A549 (cell line): ENCODE data around the gene SYNE3. TPM values are rescaled to one million over a fixed set of nuclear protein-coding genes. Genes with fewer than 3 reads are reported as not detected.

Experiments
- ATAC-seq, 2 experiments: fragments of 200-7000 bp in 1 of 2; fragments of >200 bp in 1 of 2; cut with Nextera tagmentation in 1 of 2; cut with Tn5 transposase in 1 of 2; 3 replicates each; pipeline versions ENCODE4 v1.8.0 to v1.9.1; 2018 to 2020; ENCODE audit warnings: mild to moderate bottlenecking in 1 of 2, moderate library complexity in 1 of 2
- CTCF ChIA-PET: fragments of 300-600 bp; sonication (Branson Sonifier 250); formaldehyde crosslinking; extraction: SDS; loops from one replicate; lab custom pipeline; 2021; ENCODE audit warnings: antibody characterized with exemption, inconsistent platforms; lab: Yijun Ruan, JAX
- POLR2A ChIA-PET: fragments of 350-600 bp; formaldehyde crosslinking; extraction: SDS; loops from one replicate; lab custom pipeline; 2021; ENCODE audit warnings: antibody characterized with exemption, inconsistent platforms; lab: Yijun Ruan, JAX
- DNase-seq, 2 experiments: peaks; one replicate each; pipeline versions ENCODE4 v3.0.0 to v3.0.0-alpha.2; 2011 to 2016; ENCODE audit warnings: low read depth in 1 of 2, low spot score in 1 of 2
- FAIRE-seq: peaks from 2 replicates; lab custom pipeline; 2011; peaks lifted over from hg19 to GRCh38; lab: Jason Lieb, UNC
- H3K27ac ChIP-seq, 2 experiments: fragments of >200 bp; sonication (Bioruptor Twin); formaldehyde crosslinking; 3 replicates each; pipeline ENCODE4 v1.5.1; 2016 to 2017
- H3K4me1 ChIP-seq: fragments of >200 bp; sonication (Bioruptor Twin); formaldehyde crosslinking; 3 replicates; pipeline ENCODE4 v1.6.1; 2016
- H3K4me2 ChIP-seq: fragments of >200 bp; sonication (Bioruptor Twin); formaldehyde crosslinking; 3 replicates; pipeline ENCODE4 v1.6.1; 2016
- H3K4me3 ChIP-seq: fragments of >200 bp; sonication (Bioruptor Twin); formaldehyde crosslinking; 3 replicates; pipeline ENCODE4 v1.5.1; 2016
- H3K9me3 ChIP-seq: fragments of >200 bp; sonication (Bioruptor Twin); formaldehyde crosslinking; 3 replicates; pipeline ENCODE4 v1.6.1; 2016
- CBX8 ChIP-seq: fragments of 200-600 bp; sonication (generic); IDR thresholded peaks from 2 replicates; pipeline ENCODE4 v1.6.1; 2016
- CEBPB ChIP-seq, 2 experiments: fragments of >200 bp in 1 of 2; sonication (Bioruptor Twin) in 1 of 2; formaldehyde crosslinking in 1 of 2; IDR thresholded peaks; 2 replicates each; pipeline ENCODE4 v1.6.1; 2012 to 2016
- CHD4 ChIP-seq: fragments of 200-600 bp; sonication (generic); IDR thresholded peaks from 2 replicates; pipeline ENCODE4 v1.6.1; 2016; ENCODE audit warnings: antibody characterized with exemption, mild to moderate bottlenecking, borderline replicate concordance
- E2F6 ChIP-seq: IDR thresholded peaks from 2 replicates; pipeline ENCODE4 v1.6.1; 2012; ENCODE audit warnings: low read depth, borderline replicate concordance
- EHF ChIP-seq: fragments of 250-450 bp; sonication (Bioruptor Pico); IDR thresholded peaks from 2 replicates; pipeline ENCODE4 v1.5.0; 2020; ENCODE audit warnings: mild to moderate bottlenecking
- FOSL2 ChIP-seq, 2 experiments: fragments of 450-650 bp in 1 of 2; fragments of >200 bp in 1 of 2; sonication (Bioruptor Twin) in 1 of 2; formaldehyde crosslinking; IDR thresholded peaks; 2 replicates each; pipeline versions ENCODE4 v1.5.0 to v1.6.1; 2016 to 2020; ENCODE audit warnings: mild to moderate bottlenecking in 1 of 2, moderate library complexity in 1 of 2
- GATA3 ChIP-seq: IDR thresholded peaks from 2 replicates; pipeline ENCODE4 v1.6.1; 2012; ENCODE audit warnings: borderline replicate concordance
- HDAC2 ChIP-seq: fragments of 200-600 bp; sonication (generic); IDR thresholded peaks from 2 replicates; pipeline ENCODE4 v1.6.1; 2016
- HMGXB4 ChIP-seq: fragments of 250-450 bp; sonication (Bioruptor Pico); IDR thresholded peaks from 2 replicates; pipeline ENCODE4 v1.5.0; 2021; ENCODE audit warnings: mild to moderate bottlenecking, moderate library complexity, borderline replicate concordance
- JUNB ChIP-seq: fragments of >200 bp; sonication (Bioruptor Twin); formaldehyde crosslinking; IDR thresholded peaks from 2 replicates; pipeline ENCODE4 v1.6.1; 2016
- KDM1A ChIP-seq: fragments of 200-600 bp; sonication (generic); IDR thresholded peaks from 2 replicates; pipeline ENCODE4 v1.6.1; 2016; ENCODE audit warnings: low read depth, mild to moderate bottlenecking
- MAFK ChIP-seq: fragments of 450-650 bp; IDR thresholded peaks from 2 replicates; pipeline ENCODE4 v1.6.1; 2014; ENCODE audit not compliant: partially characterized antibody
- MAX ChIP-seq: IDR thresholded peaks from 2 replicates; pipeline ENCODE4 v1.6.1; 2012
- MYC ChIP-seq: IDR thresholded peaks from 2 replicates; pipeline ENCODE4 v1.6.1; 2012; ENCODE audit warnings: mild to moderate bottlenecking, inconsistent platforms, low read length, improper control_type of control experiment, borderline replicate concordance
- NFE2L2 ChIP-seq: fragments of 150-350 bp; conservative IDR thresholded peaks from 2 replicates; pipeline ENCODE4 v1.6.1; 2014; ENCODE audit warnings: low read length
- PHF8 ChIP-seq: fragments of 200-600 bp; sonication (generic); IDR thresholded peaks from 2 replicates; pipeline ENCODE4 v1.6.1; 2016; ENCODE audit warnings: low read depth, mild to moderate bottlenecking, antibody characterized with exemption, moderate library complexity, borderline replicate concordance
- POLR2AphosphoS2 ChIP-seq: conservative IDR thresholded peaks from 2 replicates; pipeline ENCODE4 v1.6.1; 2012; ENCODE audit warnings: low read length, improper control_type of control experiment, inconsistent platforms
- RNF2 ChIP-seq: fragments of 200-600 bp; sonication (generic); IDR thresholded peaks from 2 replicates; pipeline ENCODE4 v1.6.1; 2016; ENCODE audit warnings: low read depth, mild to moderate bottlenecking, antibody characterized with exemption, moderate library complexity, borderline replicate concordance
- SREBF2 ChIP-seq: fragments of 450-650 bp; IDR thresholded peaks from 2 replicates; pipeline ENCODE4 v1.6.1; 2014; ENCODE audit warnings: mild to moderate bottlenecking, moderate library complexity
- TP53 ChIP-seq: fragments of 250-450 bp; sonication (Bioruptor Pico); IDR thresholded peaks from 2 replicates; pipeline ENCODE4 v1.5.0; 2021; ENCODE audit warnings: mild to moderate bottlenecking, moderate library complexity
- USF2 ChIP-seq: fragments of 450-650 bp; IDR thresholded peaks from 2 replicates; pipeline ENCODE4 v1.6.1; 2014; ENCODE audit warnings: antibody characterized with exemption
- ZFP36 ChIP-seq: fragments of 450-650 bp; IDR thresholded peaks from 2 replicates; pipeline ENCODE4 v1.6.1; 2014; ENCODE audit warnings: borderline replicate concordance; ENCODE audit not compliant: partially characterized antibody
- ZNF302 ChIP-seq: fragments of 250-450 bp; sonication (Bioruptor Pico); IDR thresholded peaks from 2 replicates; pipeline ENCODE4 v1.9.0; 2021; ENCODE audit warnings: inconsistent platforms, mild to moderate bottlenecking, moderate library complexity
- WGBS: methylation state at CpG from one replicate; pipeline ENCODE4 v1.1.6; 2017; ENCODE audit errors: missing lambda C conversion rate; 5-methylcytosine and 5-hydroxymethylcytosine counted together
- polyA plus RNA-seq, 4 experiments: library from polyadenylated mRNA; depleted of rRNA in 3 of 4; stranded (reverse); fragments of >200 nt; fragmentation: RNase III in 1 of 4; extraction: RNeasy Plus Mini Kit Qiagen cat#74134 plus additional on column Dnase treatment in 1 of 4; gene quantifications; 2 replicates in 3 of 4; 3 replicates in 1 of 4; pipeline ENCODE4 v1.2.3, GENCODE V29; 2011 to 2017

Gene SYNE3
- polyA plus RNA-seq, 2 of the 4 experiments (the other 2 are of a cell fraction): 0.05 to 0.08 TPM

GRCh38 chr14:95478818-95479217, 37.6 kb downstream of the SYNE3 start (continued):
- TF ChIP-seq CEBPB (IDR thresholded peaks at IDR 0.05) (no peak), MYC (no peak), TP53 (no peak), NFE2L2 (no peak)
- TF ChIP-seq, all 56 proteins: peak for 0

GRCh38 chr14:95478309-95478708, 38.1 kb downstream of the SYNE3 start:
- ATAC-seq (0 out of 6 replicates have a peak, but pooled peaks of 1 of the 2 experiments have one; percentile 6), DNase-seq (no peak)

GRCh38 chr14:95477411-95478269, 38.8 kb downstream of the SYNE3 start:
- no peak for DNase-seq
- TF ChIP-seq JUNB (no peak), EHF (no peak), NFE2L2 (no peak), MYC (no peak), USF2 (no peak), HDAC2 (no peak), KDM1A (no peak)
- Histone ChIP-seq H3K9me3 (no peaks in the 10 kb centered on the region), H3K4me2 (no peak overlapping the region), H3K4me3 (no peak overlapping the region), H3K27ac (no peak overlapping the region), H3K4me1 (peaks cover 3% of the 10 kb centered on the region; the same call in 2 of the 3 replicates)
- ATAC-seq: no peak
- ChIA-PET CTCF (interaction anchor here (1.2 kb wide), 1 partner anchor 10 kb away, joined by 4 read pairs; no protein-coding TSS in a partner anchor), POLR2A (no interaction called here)
- no peak for FAIRE-seq
- WGBS: 69% methylated on average over 17 of the region's 17 CpGs

More at GRCh38 chr14:95478309-95478708, 38.1 kb downstream of the SYNE3 start:
- Histone ChIP-seq H3K4me3 (no peak overlapping the region), H3K4me2 (no peak overlapping the region), H3K4me1 (peaks cover 10% of the 10 kb centered on the region), H3K9me3 (no peaks in the 10 kb centered on the region), H3K27ac (no peak overlapping the region)
- CTCF ChIA-PET: interaction anchor here (0.6 to 1.2 kb wide), 4 partner anchors 10 to 46 kb away, joined by 3 to 4 read pairs (median 3); no protein-coding TSS in a partner anchor
- WGBS: 72% methylated on average over 4 of the region's 6 CpGs
- POLR2A ChIA-PET: interaction anchor here (0.6 kb wide), 1 partner anchor 50 kb away, joined by 3 read pairs; no protein-coding TSS in a partner anchor
- FAIRE-seq: no peak
- TF ChIP-seq CBX8 (no peak), GATA3 (no peak), ZNF302 (CRISPR knock-in tag) (no peak), KDM1A (no peak)

- Histone ChIP-seq H3K4me3 (no peak overlapping the region), H3K9me3 (no peaks in the 10 kb centered on the region), H3K27ac (no peak overlapping the region), H3K4me2 (no peak overlapping the region), H3K4me1 (0 out of 3 replicates have a peak, but pooled peaks cover 3% of the 10 kb centered on the region)
- DNase-seq (no peak), ATAC-seq (no peak), FAIRE-seq (no peak)
- 96% methylated on average over 1 of the region's 1 CpG for WGBS
- ChIA-PET CTCF (no interaction called here), POLR2A (no interaction called here)
- TF ChIP-seq MAX (no peak), ZNF302 (CRISPR knock-in tag) (no peak), ZFP36 (no peak), FOSL2 (IDR thresholded peaks at IDR 0.05) (no peak), FOSL2 (CRISPR knock-in tag; IDR thresholded peaks at IDR 0.05) (no peak), PHF8 (no peak), JUNB (no peak), POLR2AphosphoS2 (no peak), TP53 (no peak), SREBF2 (no peak), EHF (no peak), CHD4 (no peak), E2F6 (no peak), HMGXB4 (CRISPR knock-in tag) (no peak), MAFK (no peak), RNF2 (no peak), KDM1A (no peak)
These were observed 39.7 kb downstream of the SYNE3 start for GRCh38 chr14:95476747-95477146.
